ENCODE data around the gene SLC25A2.

DNA sequence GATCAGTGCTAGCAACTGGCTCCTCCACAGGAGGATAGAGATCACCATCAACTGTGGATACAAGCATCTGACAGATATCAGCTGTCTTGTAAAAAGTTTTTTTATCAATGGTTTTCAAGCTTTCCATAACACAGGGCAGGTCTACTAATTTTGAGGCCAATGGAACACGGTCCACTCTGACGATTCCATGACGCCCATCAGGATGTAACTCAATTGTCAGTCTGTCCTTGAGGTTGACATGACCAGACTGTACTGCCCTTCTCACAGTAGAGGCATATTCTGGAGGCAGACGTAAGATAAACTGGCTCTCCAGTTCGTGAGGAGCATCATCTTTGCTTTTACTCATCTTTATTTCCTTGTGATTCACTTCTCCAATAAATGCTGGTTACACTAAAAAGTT lies 15.8 kb upstream of the SLC25A2 start:
- TF ChIP-seq, protein P1, sequence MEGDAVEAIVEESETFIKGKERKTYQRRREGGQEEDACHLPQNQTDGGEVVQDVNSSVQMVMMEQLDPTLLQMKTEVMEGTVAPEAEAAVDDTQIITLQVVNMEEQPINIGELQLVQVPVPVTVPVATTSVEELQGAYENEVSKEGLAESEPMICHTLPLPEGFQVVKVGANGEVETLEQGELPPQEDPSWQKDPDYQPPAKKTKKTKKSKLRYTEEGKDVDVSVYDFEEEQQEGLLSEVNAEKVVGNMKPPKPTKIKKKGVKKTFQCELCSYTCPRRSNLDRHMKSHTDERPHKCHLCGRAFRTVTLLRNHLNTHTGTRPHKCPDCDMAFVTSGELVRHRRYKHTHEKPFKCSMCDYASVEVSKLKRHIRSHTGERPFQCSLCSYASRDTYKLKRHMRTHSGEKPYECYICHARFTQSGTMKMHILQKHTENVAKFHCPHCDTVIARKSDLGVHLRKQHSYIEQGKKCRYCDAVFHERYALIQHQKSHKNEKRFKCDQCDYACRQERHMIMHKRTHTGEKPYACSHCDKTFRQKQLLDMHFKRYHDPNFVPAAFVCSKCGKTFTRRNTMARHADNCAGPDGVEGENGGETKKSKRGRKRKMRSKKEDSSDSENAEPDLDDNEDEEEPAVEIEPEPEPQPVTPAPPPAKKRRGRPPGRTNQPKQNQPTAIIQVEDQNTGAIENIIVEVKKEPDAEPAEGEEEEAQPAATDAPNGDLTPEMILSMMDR (IDR thresholded peaks at IDR 0.05; ENCODE audit: insufficient read depth, low read length, poor library complexity, severe bottlenecking): no peak
- no peak for TF ChIP-seq EZH2phosphoT487 (conservative IDR thresholded peaks at IDR 0.05; ENCODE audit: low read length)

Measured in SU-DHL-6 (cell line).